Transverse colon (tissue), 4 donors: ENCODE results near the gene PRKCB. TPM values are rescaled to one million over a fixed set of nuclear protein-coding genes. Genes with fewer than 3 reads are reported as not detected.

Experiments used
- DNase-seq: peaks from one replicate; pipeline ENCODE4 v3.0.0-alpha.2; 2019
- H3K27ac ChIP-seq, 4 donors: fragments of 200-600 bp; sonication (generic); 2 replicates each; pipeline ENCODE4 v1.5.1; 2016 to 2018; ENCODE audit warnings: inconsistent platforms in 4 of 4
- H3K27me3 ChIP-seq: fragments of 200-600 bp; sonication (generic); 2 replicates; pipeline ENCODE4 v1.5.1; 2017; ENCODE audit warnings: inconsistent platforms
- H3K36me3 ChIP-seq, 4 donors: fragments of 200-600 bp; sonication (generic); 2 replicates each; pipeline ENCODE4 v1.5.1; 2017 to 2019; ENCODE audit warnings: inconsistent platforms in 4 of 4
- H3K4me1 ChIP-seq, 4 donors: fragments of 200-600 bp; sonication (generic); 2 replicates each; pipeline ENCODE4 v1.5.1; 2017 to 2020; ENCODE audit warnings: inconsistent platforms in 4 of 4
- H3K4me3 ChIP-seq, 4 donors: fragments of 200-600 bp; sonication (generic); 1 replicate in 1 of 4; 2 replicates in 3 of 4; pipeline versions ENCODE4 v1.5.1 to v1.6.1; 2017 to 2019; ENCODE audit warnings: inconsistent platforms in 4 of 4
- H3K9me3 ChIP-seq, 2 donors: fragments of 200-600 bp; sonication (generic); 2 replicates each; pipeline ENCODE4 v1.5.1; 2017 to 2019; ENCODE audit warnings: inconsistent platforms in 2 of 2
- EP300 ChIP-seq: sonication (generic); formaldehyde crosslinking; IDR thresholded peaks from one replicate; pipeline ENCODE4 v1.6.1; 2017; ENCODE audit warnings: antibody characterized with exemption, low read depth
- POLR2A ChIP-seq: fragments of 450-650 bp; IDR thresholded peaks from one replicate; pipeline ENCODE4 v1.6.1; 2016; ENCODE audit warnings: antibody characterized with exemption, mild to moderate bottlenecking, moderate library complexity
- POLR2AphosphoS5 ChIP-seq, 3 donors: sonication (generic); formaldehyde crosslinking; IDR thresholded peaks; one replicate each; pipeline ENCODE4 v1.6.1; 2016; ENCODE audit warnings: antibody characterized with exemption in 3 of 3
- WGBS, 2 donors: methylation state at CpG; one replicate each; pipeline ENCODE4 v1.1.5; 2018; ENCODE audit warnings: low coverage in 1 of 2; 5-methylcytosine and 5-hydroxymethylcytosine counted together
- in situ Hi-C, 4 donors: fragments of 200-750 bp; cut with MboI; loops; one replicate each; pipeline versions ENCODE4 v1.15.0 to v1.15.1; 2017; ENCODE audit warnings: low sequenced_read_pairs in 3 of 4, low pct_ligation_motif_present in 1 of 4, low pct_unique_long_range_greater_than_20kb in 1 of 4
- intact Hi-C: fragments of 100-400 bp; cut with DNase I; formaldehyde crosslinking; loops from one replicate; pipeline ENCODE4 v1.15.1; 2023; ENCODE audit warnings: low total_unique reads
- total RNA-seq, 4 donors: library from RNA; depleted of rRNA; stranded (reverse); fragments of >200 nt; gene quantifications; one replicate each; pipeline ENCODE4 v1.1.0, GENCODE V29; 2016
- TF ChIP-seq, protein P1 (sequence below), 5 experiments: fragments of 200-600 bp in 3 of 5; fragments of 450-650 bp in 2 of 5; sonication (generic) in 3 of 5; IDR thresholded peaks; 1 replicate in 2 of 5; 2 replicates in 3 of 5; pipeline ENCODE4 v1.5.1; 2016 to 2017; ENCODE audit warnings: antibody characterized with exemption in 5 of 5, inconsistent platforms in 3 of 5, mild to moderate bottlenecking in 2 of 5, moderate library complexity in 1 of 5

The PRKCB gene
- total RNA-seq, 4 donors from 2014 or later, result 9.0 to 28.3 (median 15.2) TPM

GRCh38 chr16:24071666-24072360, 236.0 kb downstream of the PRKCB start:
- WGBS, 2 donors, result 86 to 100% methylated on average over 2 to 8 of the region's 8 CpGs
- Histone ChIP-seq H3K4me1 (no peaks in the 10 kb centered on the region), H3K27ac (no peak overlapping the region), H3K36me3 (no peaks in the 10 kb centered on the region), H3K4me3 (no peak overlapping the region), H3K9me3 (no peaks in the 10 kb centered on the region), H3K27me3 (no peaks in the 10 kb centered on the region)
- TF ChIP-seq, protein P1, sequence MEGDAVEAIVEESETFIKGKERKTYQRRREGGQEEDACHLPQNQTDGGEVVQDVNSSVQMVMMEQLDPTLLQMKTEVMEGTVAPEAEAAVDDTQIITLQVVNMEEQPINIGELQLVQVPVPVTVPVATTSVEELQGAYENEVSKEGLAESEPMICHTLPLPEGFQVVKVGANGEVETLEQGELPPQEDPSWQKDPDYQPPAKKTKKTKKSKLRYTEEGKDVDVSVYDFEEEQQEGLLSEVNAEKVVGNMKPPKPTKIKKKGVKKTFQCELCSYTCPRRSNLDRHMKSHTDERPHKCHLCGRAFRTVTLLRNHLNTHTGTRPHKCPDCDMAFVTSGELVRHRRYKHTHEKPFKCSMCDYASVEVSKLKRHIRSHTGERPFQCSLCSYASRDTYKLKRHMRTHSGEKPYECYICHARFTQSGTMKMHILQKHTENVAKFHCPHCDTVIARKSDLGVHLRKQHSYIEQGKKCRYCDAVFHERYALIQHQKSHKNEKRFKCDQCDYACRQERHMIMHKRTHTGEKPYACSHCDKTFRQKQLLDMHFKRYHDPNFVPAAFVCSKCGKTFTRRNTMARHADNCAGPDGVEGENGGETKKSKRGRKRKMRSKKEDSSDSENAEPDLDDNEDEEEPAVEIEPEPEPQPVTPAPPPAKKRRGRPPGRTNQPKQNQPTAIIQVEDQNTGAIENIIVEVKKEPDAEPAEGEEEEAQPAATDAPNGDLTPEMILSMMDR (IDR thresholded peaks at IDR 0.05), result no peak
- TF ChIP-seq EP300 (no peak), POLR2A (no peak), POLR2AphosphoS5 (IDR thresholded peaks at IDR 0.05) (no peak)
- intact Hi-C loops (no loop called here), in situ Hi-C loops (loop anchor here in 1 of 4 donors (25.0 kb wide), 1 partner anchor 190 kb away; the partner anchor contains the start of gene CACNG3)
- DNase-seq, result no peak

DNA sequence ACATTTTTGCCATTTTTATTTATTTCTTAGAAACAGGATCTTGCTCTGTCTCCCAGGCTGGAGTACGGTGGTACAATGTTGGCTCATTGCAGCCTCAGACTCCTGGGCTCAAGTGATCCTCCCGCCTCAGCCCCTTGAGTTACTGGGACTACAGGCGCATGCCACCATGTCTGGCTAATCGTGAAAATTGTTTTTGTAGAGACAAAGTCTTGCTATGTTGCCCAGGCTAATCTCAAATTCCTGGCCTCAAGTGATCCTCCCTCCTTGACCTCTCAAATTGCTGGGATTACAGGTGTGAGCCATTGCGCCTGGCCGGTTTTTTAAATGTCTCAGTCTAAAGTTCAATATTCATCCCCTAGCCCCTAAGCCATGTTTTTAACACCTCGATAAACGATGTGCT, 237.5 kb downstream of the PRKCB start:
- Histone ChIP-seq H3K27ac (no peak overlapping the region), H3K36me3 (no peaks in the 10 kb centered on the region), H3K9me3 (no peaks in the 10 kb centered on the region), H3K27me3 (no peaks in the 10 kb centered on the region), H3K4me3 (no peak overlapping the region), H3K4me1 (no peaks in the 10 kb centered on the region)
- intact Hi-C loops (no loop called here), in situ Hi-C loops (loop anchor here in 1 of 4 donors (25.0 kb wide), 1 partner anchor 189 kb away; the partner anchor contains the start of gene CACNG3)
- DNase-seq, result no peak
- 88 to 90% methylated on average over 7 to 8 of the region's 8 CpGs for WGBS, 2 donors
- no peak for TF ChIP-seq POLR2AphosphoS5 (IDR thresholded peaks at IDR 0.05)
- TF ChIP-seq, protein P1 (IDR thresholded peaks at IDR 0.05), result no peak
- TF ChIP-seq POLR2A, result no peak
- no peak for TF ChIP-seq EP300

DNA sequence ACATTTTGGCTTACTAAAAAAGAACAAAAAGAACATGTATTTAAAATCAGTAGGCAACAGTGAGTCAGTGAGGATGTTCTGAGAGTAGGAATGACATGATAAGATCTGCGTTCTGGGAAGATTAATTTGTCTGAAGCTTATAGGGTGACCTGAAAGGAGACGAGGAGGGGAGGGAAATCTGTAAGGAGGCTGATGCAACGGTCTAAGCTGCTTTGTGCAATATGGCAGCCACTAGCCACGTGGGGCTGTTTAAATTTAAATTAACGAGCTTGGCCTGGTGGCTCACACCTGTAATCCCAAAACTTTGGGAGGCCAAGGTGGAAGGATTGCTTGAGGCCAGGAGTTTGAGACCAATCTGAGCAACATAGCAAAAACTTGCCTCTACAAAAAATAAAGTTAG, 238.8 kb downstream of the PRKCB start:
- Histone ChIP-seq H3K27ac (no peak overlapping the region), H3K9me3 (no peaks in the 10 kb centered on the region), H3K27me3 (no peaks in the 10 kb centered on the region), H3K4me1 (no peaks in the 10 kb centered on the region), H3K36me3 (no peaks in the 10 kb centered on the region), H3K4me3 (no peak overlapping the region)
- WGBS, 2 donors, result 66 to 73% methylated on average over 4 to 5 of the region's 5 CpGs
- TF ChIP-seq POLR2AphosphoS5 (IDR thresholded peaks at IDR 0.05), result no peak
- TF ChIP-seq, protein P1 (IDR thresholded peaks at IDR 0.05), result no peak
- no peak for TF ChIP-seq POLR2A
- TF ChIP-seq EP300, result no peak
- DNase-seq, result no peak
- intact Hi-C loops, result no loop called here
- in situ Hi-C loops, result loop anchor here in 1 of 4 donors (25.0 kb wide), 1 partner anchor 188 kb away; the partner anchor contains the start of gene CACNG3

- Histone ChIP-seq H3K27ac (no peak overlapping the region), H3K27me3 (no peaks in the 10 kb centered on the region), H3K4me3 (no peak overlapping the region), H3K4me1 (no peaks in the 10 kb centered on the region), H3K36me3 (no peaks in the 10 kb centered on the region), H3K9me3 (no peaks in the 10 kb centered on the region)
- in situ Hi-C loops, result no loop called here
- TF ChIP-seq EP300 (no peak), POLR2AphosphoS5 (IDR thresholded peaks at IDR 0.05) (no peak), POLR2A (no peak)
- TF ChIP-seq, protein P1 (IDR thresholded peaks at IDR 0.05), result no peak
- intact Hi-C loops, result no loop called here
- no peak for DNase-seq
- 74% methylated on average over 1 of the region's 1 CpG; no CpG with 5 or more reads in 1 of the 2 donors for WGBS, 2 donors
Measured at GRCh38 chr16:24075302-24075701, 239.5 kb downstream of the PRKCB start.
